Naive thymus-derived CD4-positive, alpha-beta T cell (primary cell): ENCODE data around the gene CACUL1. TPM values are rescaled to one million over a fixed set of nuclear protein-coding genes. Genes with fewer than 3 reads are reported as not detected.

Experiments used
- ATAC-seq: fragments of 150-1000 bp; cut with Tn5 transposase; 2 replicates; pipeline ENCODE4 v1.10.0; 2021; ENCODE audit warnings: mild to moderate bottlenecking, moderate library complexity
- CTCF ChIA-PET: fragments of 350-600 bp; sonication (Branson Sonifier 250); formaldehyde crosslinking; loops from one replicate; lab custom pipeline; 2021; ENCODE audit warnings: antibody characterized with exemption; lab: Charles Lee
- POLR2A ChIA-PET: fragments of 350-600 bp; sonication (Branson Sonifier 250); formaldehyde crosslinking; loops from one replicate; lab custom pipeline; 2021; ENCODE audit warnings: antibody characterized with exemption, inconsistent platforms; lab: Charles Lee
- DNase-seq, 9 donors: peaks; one replicate each; pipeline versions ENCODE4 v3.0.0 to v3.0.0-alpha.2; 2020 to 2022; ENCODE audit warnings: mixed read lengths in 1 of 9
- H3K27ac ChIP-seq: one replicate; pipeline ENCODE4 v1.7.0; 2013; ENCODE audit warnings: mild to moderate bottlenecking, low read depth, low read length, moderate library complexity
- H3K27me3 ChIP-seq, 2 donors: one replicate each; pipeline ENCODE4 v1.7.0; 2013; ENCODE audit warnings: low read length in 2 of 2, mild to moderate bottlenecking in 2 of 2, moderate library complexity in 2 of 2; ENCODE audit not compliant: control insufficient read depth in 2 of 2, insufficient read depth in 2 of 2
- H3K36me3 ChIP-seq, 3 experiments: 1 replicate in 2 of 3; 2 replicates in 1 of 3; pipeline ENCODE4 v1.7.0; 2013; ENCODE audit warnings: low read length in 3 of 3, mild to moderate bottlenecking in 3 of 3, moderate library complexity in 1 of 3; ENCODE audit not compliant: insufficient read depth in 3 of 3, control insufficient read depth in 2 of 3
- H3K4me1 ChIP-seq, 2 donors: one replicate each; pipeline ENCODE4 v1.7.0; 2013; ENCODE audit warnings: low read length in 2 of 2, mild to moderate bottlenecking in 2 of 2, moderate library complexity in 1 of 2; ENCODE audit not compliant: control insufficient read depth in 2 of 2, insufficient read depth in 2 of 2
- H3K4me3 ChIP-seq: 2 replicates; pipeline ENCODE4 v1.7.0; 2013; ENCODE audit warnings: mild to moderate bottlenecking, low read length
- H3K9me3 ChIP-seq, 3 experiments: 1 replicate in 2 of 3; 2 replicates in 1 of 3; pipeline ENCODE4 v1.7.0; 2013; ENCODE audit warnings: low read length in 3 of 3; ENCODE audit not compliant: control insufficient read depth in 2 of 3
- H3K27ac Mint-ChIP-seq, 9 donors: one replicate each; pipeline ENCODE4 v1.8.0; 2020 to 2022; ENCODE audit warnings: mixed read lengths in 9 of 9, mild to moderate bottlenecking in 8 of 9, moderate library complexity in 5 of 9, inconsistent platforms in 2 of 9
- H3K27me3 Mint-ChIP-seq, 5 donors: one replicate each; pipeline ENCODE4 v1.8.0; 2021 to 2022; ENCODE audit warnings: mixed read lengths in 5 of 5, mild to moderate bottlenecking in 1 of 5
- H3K36me3 Mint-ChIP-seq, 5 donors: one replicate each; pipeline ENCODE4 v1.8.0; 2020 to 2022; ENCODE audit warnings: mixed read lengths in 5 of 5, mild to moderate bottlenecking in 3 of 5, inconsistent platforms in 1 of 5
- H3K4me1 Mint-ChIP-seq, 7 donors: one replicate each; pipeline ENCODE4 v1.8.0; 2020 to 2022; ENCODE audit warnings: mixed read lengths in 7 of 7, mild to moderate bottlenecking in 3 of 7, inconsistent platforms in 1 of 7
- H3K4me3 Mint-ChIP-seq, 10 donors: one replicate each; pipeline ENCODE4 v1.8.0; 2020 to 2022; ENCODE audit warnings: mild to moderate bottlenecking in 10 of 10, mixed read lengths in 10 of 10, moderate library complexity in 6 of 10, inconsistent platforms in 2 of 10
- H3K9me3 Mint-ChIP-seq, 11 donors: one replicate each; pipeline ENCODE4 v1.8.0; 2020 to 2022; ENCODE audit warnings: mixed read lengths in 11 of 11, mild to moderate bottlenecking in 4 of 11, inconsistent platforms in 1 of 11, moderate library complexity in 1 of 11
- intact Hi-C, 2 donors: fragments of 100-400 bp; cut with micrococcal nuclease; formaldehyde crosslinking; loops; one replicate each; pipeline ENCODE4 v1.15.1; 2023
- polyA plus RNA-seq, 2 donors: library from polyadenylated mRNA; unstranded; fragments of 300-500 nt; fragmentation: Illumina TruSeq; gene quantifications; one replicate each; pipeline ENCODE4 v1.2.3, GENCODE V29; 2021
- total RNA-seq, 6 experiments: library from RNA in 5 of 6; stranded (reverse) in 5 of 6; gene quantifications; 1 replicate in 5 of 6; 2 replicates in 1 of 6; pipeline ENCODE4 v1.2.3 and lab custom pipeline; 2021 to 2026

CACUL1 gene
- total and polyA plus RNA-seq, 7 experiments from 2014 or later = 20.0 to 66.6 (median 32.4) TPM

GRCh38 chr10:118723466-118723865, 31.3 kb downstream of the CACUL1 start:
- peak overlapping the region in 2 of 9 donors; percentile 10 to 24 for H3K27ac Mint-ChIP-seq
- DNase-seq = no peak
- Histone ChIP-seq H3K27ac (no peak overlapping the region), H3K27me3 (no peaks in the 10 kb centered on the region), H3K4me1 (peaks cover 0 to 3% of the 10 kb centered on the region in 2 donors), H3K36me3 (no peaks in the 10 kb centered on the region), H3K9me3 (no peaks in the 10 kb centered on the region), H3K4me3 (no peak overlapping the region)
- H3K36me3 Mint-ChIP-seq = peaks cover 0 to 16% (median 5%) of the 10 kb centered on the region in 5 donors
- no peaks in the 10 kb centered on the region for H3K9me3 Mint-ChIP-seq
- H3K4me3 Mint-ChIP-seq = no peak overlapping the region
- intact Hi-C loops = no loop called here
- H3K4me1 Mint-ChIP-seq = peaks cover 4 to 40% (median 24%) of the 10 kb centered on the region in 7 donors
- ChIA-PET POLR2A (interaction anchor here (0.7 kb wide), 1 partner anchor 155 kb away, joined by 3 read pairs; no protein-coding TSS in a partner anchor), CTCF (interaction anchor here (0.6 to 0.7 kb wide), 2 partner anchors 155 to 162 kb away, joined by 3 read pairs; no protein-coding TSS in a partner anchor)
- no peak for ATAC-seq
- H3K27me3 Mint-ChIP-seq = no peaks in the 10 kb centered on the region

GRCh38 chr10:118721539-118721876, 33.3 kb downstream of the CACUL1 start:
- H3K36me3 ChIP-seq = no peaks in the 10 kb centered on the region
- Mint-ChIP-seq H3K27me3 (no peaks in the 10 kb centered on the region), H3K36me3 (peaks cover 0 to 16% (median 6%) of the 10 kb centered on the region in 5 donors), H3K9me3 (no peaks in the 10 kb centered on the region), H3K4me1 (peaks cover 6 to 42% (median 29%) of the 10 kb centered on the region in 7 donors), H3K27ac (peak overlapping the region in 1 of 9 donors; percentile 29), H3K4me3 (no peak overlapping the region)
- ChIA-PET CTCF (interaction anchor here (0.7 to 3.7 kb wide), 10 partner anchors 12 to 157 kb away, joined by 3 to 105 read pairs (median 3); no protein-coding TSS in a partner anchor), POLR2A (interaction anchor here (0.8 kb wide), 1 partner anchor 152 kb away, joined by 3 read pairs; no protein-coding TSS in a partner anchor)
- intact Hi-C loops = loop anchor here (1.0 to 2.0 kb wide), 7 partner anchors 13 to 153 kb away; no protein-coding TSS in a partner anchor
- no peak overlapping the region for H3K27ac ChIP-seq
- H3K27me3 ChIP-seq = no peaks in the 10 kb centered on the region
- DNase-seq = no peak
- no peak overlapping the region for H3K4me3 ChIP-seq
- ATAC-seq = no peak
- peaks cover 0 to 8% of the 10 kb centered on the region in 2 donors for H3K4me1 ChIP-seq
- H3K9me3 ChIP-seq = no peaks in the 10 kb centered on the region

GRCh38 chr10:118720685-118721538, 33.9 kb downstream of the CACUL1 start:
- H3K4me1 Mint-ChIP-seq = peaks cover 6 to 36% (median 24%) of the 10 kb centered on the region in 7 donors
- no peak overlapping the region for H3K27ac ChIP-seq

DNA sequence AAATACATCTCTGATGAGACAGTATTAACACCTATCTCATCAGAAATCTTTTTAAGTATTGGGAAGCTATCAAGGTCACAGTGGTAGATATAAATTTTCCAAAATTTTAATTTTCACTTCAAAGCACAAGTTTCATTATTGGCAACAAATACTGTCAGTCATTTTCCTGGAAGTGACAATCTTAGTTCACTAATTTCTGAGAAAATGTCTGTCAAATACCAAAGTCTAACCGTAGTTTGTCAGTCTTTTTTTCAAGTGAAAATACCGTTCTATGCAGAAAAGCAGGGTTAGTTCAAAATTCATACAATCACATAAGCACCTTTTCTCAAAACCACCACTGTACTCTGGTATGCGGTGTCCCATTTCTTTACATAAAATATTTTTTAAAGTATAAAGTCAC, 40.4 kb downstream of the CACUL1 start:
- Histone ChIP-seq H3K4me1 (peaks cover 0 to 8% of the 10 kb centered on the region in 2 donors), H3K27ac (no peak overlapping the region), H3K9me3 (no peaks in the 10 kb centered on the region), H3K4me3 (no peak overlapping the region), H3K36me3 (no peaks in the 10 kb centered on the region), H3K27me3 (no peaks in the 10 kb centered on the region)
- CTCF ChIA-PET = interaction anchor here (2.3 kb wide), 1 partner anchor 16 kb away, joined by 7 read pairs; no protein-coding TSS in a partner anchor
- DNase-seq (no peak), ATAC-seq (no peak)
- Mint-ChIP-seq H3K4me3 (peak overlapping the region in 1 of 10 donors; percentile 23), H3K9me3 (no peaks in the 10 kb centered on the region), H3K4me1 (peaks cover 10 to 36% (median 27%) of the 10 kb centered on the region in 7 donors), H3K27me3 (no peaks in the 10 kb centered on the region), H3K36me3 (peaks cover 0 to 15% (median 6%) of the 10 kb centered on the region in 5 donors), H3K27ac (peak overlapping the region in 1 of 9 donors; percentile 52)
- POLR2A ChIA-PET = interaction anchor here (0.8 kb wide), 1 partner anchor 116 kb away, joined by 3 read pairs; no protein-coding TSS in a partner anchor
- intact Hi-C loops = loop anchor here in 1 of 2 donors (5.0 kb wide), 1 partner anchor 37 kb away; no protein-coding TSS in a partner anchor

More at GRCh38 chr10:118720685-118721538, 33.9 kb downstream of the CACUL1 start:
- intact Hi-C loops = loop anchor here (1.0 to 2.0 kb wide), 7 partner anchors 14 to 153 kb away; no protein-coding TSS in a partner anchor
- Histone ChIP-seq H3K4me3 (no peak overlapping the region), H3K9me3 (no peaks in the 10 kb centered on the region), H3K4me1 (peaks cover 0 to 8% of the 10 kb centered on the region in 2 donors), H3K27me3 (no peaks in the 10 kb centered on the region), H3K36me3 (no peaks in the 10 kb centered on the region)
- Mint-ChIP-seq H3K36me3 (peaks cover 0 to 10% (median 4%) of the 10 kb centered on the region in 5 donors), H3K4me3 (no peak overlapping the region), H3K27ac (peak overlapping the region in 1 of 9 donors; percentile 21), H3K9me3 (no peaks in the 10 kb centered on the region), H3K27me3 (no peaks in the 10 kb centered on the region)
- ChIA-PET CTCF (interaction anchor here (0.5 to 3.7 kb wide), 15 partner anchors 11 to 662 kb away, joined by 3 to 105 read pairs (median 3); partner anchors contain the start of gene PRLHR), POLR2A (interaction anchor here (0.8 kb wide), 1 partner anchor 151 kb away, joined by 3 read pairs; no protein-coding TSS in a partner anchor)
- ATAC-seq (peak; percentile 78), DNase-seq (peak; percentile 15 to 75 (median 64))

- intact Hi-C loops = loop anchor here in 1 of 2 donors (5.0 kb wide), 1 partner anchor 36 kb away; no protein-coding TSS in a partner anchor
- ATAC-seq (no peak), DNase-seq (no peak)
- H3K27ac ChIP-seq = no peak overlapping the region
- H3K27me3 ChIP-seq = no peaks in the 10 kb centered on the region
- Mint-ChIP-seq H3K9me3 (no peaks in the 10 kb centered on the region), H3K4me1 (peaks cover 10 to 30% (median 20%) of the 10 kb centered on the region in 7 donors), H3K27me3 (no peaks in the 10 kb centered on the region), H3K36me3 (peaks cover 0 to 15% (median 6%) of the 10 kb centered on the region in 5 donors), H3K27ac (no peak overlapping the region), H3K4me3 (no peak overlapping the region)
- no peak overlapping the region for H3K4me3 ChIP-seq
- H3K36me3 ChIP-seq = no peaks in the 10 kb centered on the region
- CTCF ChIA-PET = interaction anchor here (0.6 to 2.9 kb wide), 6 partner anchors 12 to 144 kb away, joined by 3 to 11 read pairs (median 4); no protein-coding TSS in a partner anchor
- no peaks in the 10 kb centered on the region for H3K9me3 ChIP-seq
- POLR2A ChIA-PET = no interaction called here
- H3K4me1 ChIP-seq = peaks cover 0 to 5% of the 10 kb centered on the region in 2 donors
These were observed 41.7 kb downstream of the CACUL1 start for GRCh38 chr10:118712930-118713634.
